ENCODE data around the gene PANK4. TPM values are rescaled to one million over a fixed set of nuclear protein-coding genes. Genes with fewer than 3 reads are reported as not detected.

The PANK4 gene
- total and polyA plus RNA-seq, 9 of the 15 experiments (the other 6 are each of a cell fraction or from before 2014, with no cell fraction given), result 0.93 to 55.6 (median 31.5) TPM

GRCh38 chr1:2515763-2516080 lies 10.7 kb downstream of the PANK4 start:
- H3K36me3 ChIP-seq (ENCODE audit: control insufficient read depth, insufficient read depth, low read length), result peaks cover 97% of the 10 kb centered on the region
- no peaks in the 10 kb centered on the region for H4K20me1 ChIP-seq (replicated peaks; ENCODE audit: control insufficient read depth, insufficient read depth, low read length)
- TF ChIP-seq EWSR1 (IDR thresholded peaks at IDR 0.05; ENCODE audit: borderline replicate concordance, low read depth, partially characterized antibody), result no peak
- no peak overlapping the region for H2AFZ ChIP-seq (ENCODE audit: low read depth, low read length)
- peaks cover 0 to 26% of the 10 kb centered on the region in 2 experiments; a peak in 1 of 5 replicates for H3K4me1 ChIP-seq (replicated peaks in 1 of 2; ENCODE audit: control insufficient read depth in 2 of 2, insufficient read depth in 2 of 2, low read length in 2 of 2)
- BruUV-seq (replicated peaks), result no TSS peak
- no peak for FAIRE-seq
- H3K9me1 ChIP-seq (ENCODE audit: control insufficient read depth, insufficient read depth, low read length), result peaks cover 3% of the 10 kb centered on the region
- no peak overlapping the region for H3K4me2 ChIP-seq (ENCODE audit: insufficient read depth, low read length)
- ATAC-seq, result no peak; the same call in 2 of the 3 replicates
- no peak overlapping the region for H3K27ac ChIP-seq (ENCODE audit: extremely low read depth, low read depth, low read length)
- H3K9me3 ChIP-seq (replicated peaks; ENCODE audit: control insufficient read depth, insufficient read depth, low read depth, low read length), result no peaks in the 10 kb centered on the region
- WGBS (ENCODE audit: insufficient coverage, low coverage, missing lambda C conversion rate), result 91% methylated on average over 11 of the region's 11 CpGs
- no peaks in the 10 kb centered on the region for H3K79me2 ChIP-seq (ENCODE audit: control insufficient read depth, insufficient read depth, low read length)
- no peak overlapping the region for H3K9ac ChIP-seq (ENCODE audit: insufficient read depth in 1 of 2, low read depth in 2 of 2, low read length in 2 of 2)
- POLR2A ChIA-PET, result interaction anchor here (0.7 to 2.6 kb wide), 3 partner anchors 9 to 40 kb away, joined by 3 to 11 read pairs (median 6); partner anchors contain the start of genes PANK4 and TNFRSF14
- in situ Hi-C loops (cut with MboI), result no loop called here
- intact Hi-C loops (cut with micrococcal nuclease), result no loop called here
- no peak overlapping the region for H3K4me3 ChIP-seq
- peak in 1 of 4 experiments; percentile 49 for DNase-seq (ENCODE audit: extremely low read depth in 1 of 4, low spot score in 3 of 4)
- H3K27me3 ChIP-seq (ENCODE audit: control insufficient read depth in 2 of 2, insufficient read depth in 2 of 2, low read length in 2 of 2), result no peaks in the 10 kb centered on the region
- CTCF ChIA-PET (ENCODE audit: low intra/inter-chr PET ratio), result interaction anchor here (0.6 kb wide), 1 partner anchor 27 kb away, joined by 4 read pairs; no protein-coding TSS in a partner anchor

DNA sequence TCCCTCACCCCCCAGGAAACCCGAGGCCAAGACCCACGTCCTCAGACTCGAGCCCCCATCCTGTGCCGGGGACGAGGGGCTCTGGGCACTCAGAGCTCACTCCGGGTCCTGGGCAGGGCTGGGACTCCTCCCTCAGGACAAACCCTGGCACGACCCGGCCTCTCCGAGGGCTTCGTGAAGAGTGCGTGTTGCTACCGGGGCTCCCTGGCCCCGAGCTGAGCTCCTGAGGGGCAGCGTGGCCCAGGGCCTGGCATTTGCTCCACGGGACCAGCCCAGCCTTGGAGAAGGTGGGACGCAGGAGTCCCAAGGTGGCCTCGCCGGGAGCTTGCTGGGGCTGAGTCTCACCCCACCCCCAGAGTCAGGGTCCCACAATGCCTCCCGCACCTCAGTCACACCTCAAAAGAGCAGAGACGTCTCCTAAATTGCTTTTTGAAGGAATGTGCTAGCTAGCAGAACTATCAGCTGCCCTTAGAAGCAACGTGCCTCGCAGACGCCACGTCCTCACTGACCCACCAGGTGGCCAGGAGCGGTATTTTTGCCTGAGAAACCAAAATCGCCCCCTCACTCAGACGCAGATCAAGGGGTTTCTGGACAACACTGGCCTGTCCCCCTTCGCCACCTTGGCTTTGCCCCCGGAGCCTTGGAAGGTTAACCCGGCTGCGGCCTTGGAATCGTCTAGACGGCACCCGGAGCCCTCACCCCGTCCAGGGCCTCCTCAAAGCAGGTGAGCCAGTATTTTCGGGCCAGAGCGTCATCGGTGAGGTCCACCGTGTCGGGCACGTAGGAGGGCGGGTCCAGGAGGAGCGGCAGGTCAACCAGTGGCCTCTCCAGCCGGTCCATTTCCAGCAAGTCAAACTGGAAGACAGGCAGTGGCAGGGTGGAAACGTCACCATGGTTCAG lies 11.3 kb downstream of the PANK4 start:
- ATAC-seq (peak; percentile 17; the same call in 1 of the 3 replicates), FAIRE-seq (no peak), DNase-seq (ENCODE audit: extremely low read depth in 1 of 4, low spot score in 3 of 4) (no peak)
- ChIA-PET POLR2A (interaction anchor here (0.7 to 2.6 kb wide), 3 partner anchors 9 to 41 kb away, joined by 3 to 11 read pairs (median 6); partner anchors contain the start of genes PANK4 and TNFRSF14), CTCF (ENCODE audit: low intra/inter-chr PET ratio) (interaction anchor here (0.6 kb wide), 1 partner anchor 27 kb away, joined by 4 read pairs; no protein-coding TSS in a partner anchor)
- Histone ChIP-seq H2AFZ (ENCODE audit: low read depth, low read length) (no peak overlapping the region), H3K27ac (ENCODE audit: extremely low read depth, low read depth, low read length) (no peak overlapping the region), H3K4me3 (no peak overlapping the region), H3K9ac (ENCODE audit: insufficient read depth in 1 of 2, low read depth in 2 of 2, low read length in 2 of 2) (no peak overlapping the region), H3K9me1 (ENCODE audit: control insufficient read depth, insufficient read depth, low read length) (peaks cover 3% of the 10 kb centered on the region), H3K36me3 (ENCODE audit: control insufficient read depth, insufficient read depth, low read length) (peaks cover 97% of the 10 kb centered on the region; the same call in 2 of the 3 replicates), H3K27me3 (ENCODE audit: control insufficient read depth in 2 of 2, insufficient read depth in 2 of 2, low read length in 2 of 2) (no peaks in the 10 kb centered on the region), H3K9me3 (replicated peaks; ENCODE audit: control insufficient read depth, insufficient read depth, low read depth, low read length) (no peaks in the 10 kb centered on the region), H3K4me2 (ENCODE audit: insufficient read depth, low read length) (no peak overlapping the region), H4K20me1 (replicated peaks; ENCODE audit: control insufficient read depth, insufficient read depth, low read length) (no peaks in the 10 kb centered on the region), H3K4me1 (replicated peaks in 1 of 2; ENCODE audit: control insufficient read depth in 2 of 2, insufficient read depth in 2 of 2, low read length in 2 of 2) (peaks cover 0 to 29% of the 10 kb centered on the region in 2 experiments; a peak in 1 of 5 replicates), H3K79me2 (ENCODE audit: control insufficient read depth, insufficient read depth, low read length) (no peaks in the 10 kb centered on the region)
- BruUV-seq (replicated peaks), result no TSS peak
- 95% methylated on average over 37 of the region's 45 CpGs for WGBS (ENCODE audit: insufficient coverage, low coverage, missing lambda C conversion rate)
- intact Hi-C loops (cut with micrococcal nuclease), result no loop called here
- TF ChIP-seq SETDB1 (IDR thresholded peaks at IDR 0.05; ENCODE audit: low read length), result no peak
- no peak for TF ChIP-seq KAT8 (IDR thresholded peaks at IDR 0.05; ENCODE audit: low read depth)
- TF ChIP-seq POLR2G (IDR thresholded peaks at IDR 0.05; ENCODE audit: low read depth, low read length), result peak; percentile 61
- TF ChIP-seq, protein P1, sequence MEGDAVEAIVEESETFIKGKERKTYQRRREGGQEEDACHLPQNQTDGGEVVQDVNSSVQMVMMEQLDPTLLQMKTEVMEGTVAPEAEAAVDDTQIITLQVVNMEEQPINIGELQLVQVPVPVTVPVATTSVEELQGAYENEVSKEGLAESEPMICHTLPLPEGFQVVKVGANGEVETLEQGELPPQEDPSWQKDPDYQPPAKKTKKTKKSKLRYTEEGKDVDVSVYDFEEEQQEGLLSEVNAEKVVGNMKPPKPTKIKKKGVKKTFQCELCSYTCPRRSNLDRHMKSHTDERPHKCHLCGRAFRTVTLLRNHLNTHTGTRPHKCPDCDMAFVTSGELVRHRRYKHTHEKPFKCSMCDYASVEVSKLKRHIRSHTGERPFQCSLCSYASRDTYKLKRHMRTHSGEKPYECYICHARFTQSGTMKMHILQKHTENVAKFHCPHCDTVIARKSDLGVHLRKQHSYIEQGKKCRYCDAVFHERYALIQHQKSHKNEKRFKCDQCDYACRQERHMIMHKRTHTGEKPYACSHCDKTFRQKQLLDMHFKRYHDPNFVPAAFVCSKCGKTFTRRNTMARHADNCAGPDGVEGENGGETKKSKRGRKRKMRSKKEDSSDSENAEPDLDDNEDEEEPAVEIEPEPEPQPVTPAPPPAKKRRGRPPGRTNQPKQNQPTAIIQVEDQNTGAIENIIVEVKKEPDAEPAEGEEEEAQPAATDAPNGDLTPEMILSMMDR (IDR thresholded peaks at IDR 0.05 in 2 of 3, conservative IDR thresholded peaks at IDR 0.05 in 1 of 3; ENCODE audit: insufficient read depth in 2 of 3, low read depth in 1 of 3, low read length in 3 of 3), result peak in 2 of 3 experiments; percentile 24 to 32; a peak in 2 of 6 replicates
- TF ChIP-seq FIP1L1 (IDR thresholded peaks at IDR 0.05; ENCODE audit: low read depth, low read length, poor library complexity, severe bottlenecking), result peak; percentile 39
- TF ChIP-seq POLR2A (conservative IDR thresholded peaks at IDR 0.05), result 0 out of 2 replicates have a peak, but pooled peaks have one; percentile 11
- in situ Hi-C loops (cut with MboI), result no loop called here
